Non-pigmented ciliary epithelial cell (primary cell): ENCODE measurements around the gene SUPT7L.
"Not testable (repeated sequence)": the region's sequence is repeated elsewhere in the genome, so short reads cannot be mapped to it uniquely, and the experiment has no call there.

ENCODE experiments used
- DNase-seq: peaks from one replicate; pipeline ENCODE4 v3.0.0-alpha.2; 2010; ENCODE audit warnings: low read depth

Gene SUPT7L

DNA sequence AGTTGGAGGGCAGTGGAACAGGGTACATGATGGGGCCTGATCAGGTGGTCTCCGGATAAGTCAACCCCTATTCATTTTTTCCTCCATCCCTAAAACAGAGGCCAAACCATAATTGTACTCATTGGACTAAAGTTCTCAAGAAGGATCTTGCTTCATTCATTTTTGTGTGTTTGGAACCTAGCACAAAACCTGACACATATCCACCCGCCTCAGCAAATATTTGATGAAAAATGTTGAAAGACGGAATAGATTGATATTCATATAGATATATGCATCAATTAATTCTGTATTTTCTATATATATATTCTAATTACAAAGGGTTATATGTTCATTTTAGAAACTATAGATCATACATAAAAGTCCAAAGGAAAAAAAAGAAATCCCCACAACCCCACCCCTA lies 22.2 kb upstream of the SUPT7L start:
- DNase-seq: no peak

DNA sequence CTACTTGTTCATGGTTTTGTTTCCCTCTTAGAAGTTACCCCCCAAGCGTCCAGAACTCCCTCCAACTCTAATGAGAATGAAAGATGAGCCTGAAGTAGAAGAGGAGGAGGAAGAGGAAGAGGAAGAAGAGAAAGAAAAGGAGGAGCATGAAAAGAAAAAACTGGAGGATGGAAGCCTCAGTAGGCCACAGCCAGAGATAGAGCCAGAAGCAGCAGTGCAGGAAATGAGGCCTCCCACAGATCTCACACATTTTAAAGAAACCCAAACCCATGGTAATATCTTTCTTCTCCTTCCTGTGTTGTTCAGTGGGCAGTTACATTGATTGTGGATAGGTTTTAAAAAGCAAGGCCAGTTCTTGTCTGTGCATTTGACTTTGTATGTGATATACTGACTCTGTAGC lies 21.6 kb upstream of the SUPT7L start:
- not testable (repeated sequence) for DNase-seq

- DNase-seq: peak; percentile 70
Measured at GRCh38 chr2:27683390-27684071, 20.1 kb upstream of the SUPT7L start.

DNA sequence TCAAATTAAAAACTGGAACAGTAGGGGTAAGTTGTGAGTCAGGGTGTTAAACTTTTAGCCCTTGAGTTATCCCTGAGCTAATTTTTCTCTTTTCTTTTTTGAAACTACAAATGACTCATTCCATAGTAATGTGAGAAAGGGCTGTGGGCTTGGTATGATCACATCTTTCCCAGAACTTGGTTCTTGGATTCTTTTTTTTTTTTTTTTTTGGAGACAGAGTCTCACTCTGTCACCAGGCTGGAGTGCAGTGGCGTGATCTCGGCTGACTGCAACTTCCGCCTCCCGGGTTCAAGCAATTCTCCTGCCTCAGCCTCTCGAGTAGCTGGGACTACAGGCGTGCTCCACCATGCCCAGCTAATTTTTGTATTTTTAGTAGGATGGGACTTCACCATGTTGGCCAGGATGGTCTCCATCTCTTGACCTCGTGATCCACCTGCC lies 18.9 kb upstream of the SUPT7L start:
- DNase-seq: peak; percentile 86

GRCh38 chr2:27681841-27682240 lies 18.4 kb upstream of the SUPT7L start:
- no peak for DNase-seq

DNA sequence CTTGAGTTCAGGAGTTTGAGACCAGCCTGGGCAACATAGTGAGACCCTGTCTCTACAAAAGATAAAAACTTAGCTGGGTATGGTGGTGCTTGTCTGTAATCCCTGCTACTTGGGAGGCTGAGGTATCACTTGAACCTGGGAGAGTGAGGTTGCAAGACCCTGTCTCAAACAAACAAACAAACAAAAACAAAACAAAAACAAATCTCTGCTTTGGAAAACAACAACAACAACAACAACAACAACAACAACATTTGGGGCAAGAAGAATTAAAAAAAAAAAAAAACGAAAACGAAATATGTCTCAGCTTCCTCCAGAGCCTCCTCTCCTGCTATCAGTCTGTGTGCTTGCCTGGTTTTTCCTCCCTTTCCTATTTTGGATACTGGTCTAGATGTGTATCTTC lies 17.2 kb upstream of the SUPT7L start:
- no peak for DNase-seq

- no peak for DNase-seq
Measured at GRCh38 chr2:27672723-27673486, 9.5 kb upstream of the SUPT7L start.

DNA sequence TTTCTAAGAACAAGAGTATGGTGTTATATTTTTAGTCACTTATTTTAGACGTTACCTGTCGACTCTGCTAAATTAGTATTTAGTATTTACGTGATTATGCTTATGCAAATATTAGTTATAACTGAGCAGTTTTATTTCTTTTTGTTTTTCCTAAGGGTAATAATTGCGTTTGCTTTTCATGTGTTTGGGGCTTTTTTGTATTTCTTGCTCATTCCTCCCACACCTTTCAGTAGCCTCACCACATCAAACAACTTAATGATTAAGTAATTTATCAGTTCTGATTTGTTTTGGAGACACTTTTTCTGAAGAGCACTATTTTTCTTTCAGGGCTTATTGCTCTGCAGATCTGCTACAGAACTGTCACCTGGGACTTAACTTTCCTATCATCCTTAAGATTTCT lies 7.8 kb upstream of the SUPT7L start:
- no peak for DNase-seq

GRCh38 chr2:27667446-27667845 lies 4.0 kb upstream of the SUPT7L start:
- DNase-seq: no peak

DNA sequence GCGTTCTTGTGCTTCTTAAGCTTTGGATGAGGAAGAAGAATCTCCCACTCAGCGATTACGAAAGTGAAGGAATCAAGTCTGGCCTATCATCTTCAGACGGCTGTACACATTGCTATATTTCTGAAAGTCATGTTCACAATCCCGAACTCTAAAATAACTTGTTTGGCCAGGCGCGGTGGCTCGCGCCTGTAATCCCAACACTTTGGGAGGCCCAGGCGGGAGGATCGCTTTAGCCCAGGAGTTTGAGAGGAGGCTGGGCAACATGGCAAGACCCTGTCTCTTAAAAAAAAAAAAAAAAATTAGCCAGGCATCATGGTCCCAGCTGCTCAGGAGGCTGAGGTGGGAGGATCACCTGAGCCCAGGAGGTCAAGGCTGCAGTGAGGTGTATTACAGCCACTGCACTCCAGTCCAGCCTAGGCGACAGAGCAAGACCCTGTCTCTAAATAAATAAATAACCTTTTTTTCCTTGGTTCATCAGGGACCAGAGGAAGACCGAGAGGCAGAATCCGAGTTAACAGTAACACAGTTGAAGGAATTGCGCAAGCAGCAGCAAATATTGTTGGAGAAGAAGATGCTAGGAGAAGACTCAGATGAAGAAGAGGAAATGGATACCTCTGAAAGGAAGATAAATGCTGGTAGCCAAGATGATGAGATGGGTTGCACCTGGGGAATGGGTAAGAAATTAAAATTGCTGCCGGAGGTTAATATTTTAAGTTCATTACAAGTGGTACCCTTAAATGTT lies 1.4 kb upstream of the SUPT7L start:
- no peak for DNase-seq

GRCh38 chr2:27664154-27664574 lies 750 bp upstream of the SUPT7L start:
- no peak for DNase-seq

DNA sequence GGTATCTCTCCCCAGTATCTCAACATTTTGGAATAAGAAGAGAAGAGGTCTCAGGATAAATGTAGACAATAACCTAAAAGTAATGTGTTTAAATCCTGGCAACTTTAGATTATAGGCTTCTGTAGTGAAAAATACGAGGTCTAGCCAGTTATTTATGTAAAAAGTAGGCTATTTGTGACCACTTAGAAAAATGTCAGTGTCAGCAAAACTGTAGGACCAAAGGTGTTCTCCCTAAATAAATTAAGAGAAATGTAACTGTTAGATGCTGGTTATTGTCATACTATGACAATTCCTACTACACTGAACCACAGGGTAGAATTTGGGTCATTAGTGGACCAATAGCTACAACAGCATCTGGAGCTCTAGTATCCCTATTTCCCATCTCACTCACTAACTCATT lies 2.0 kb downstream of the SUPT7L start:
- no peak for DNase-seq

DNA sequence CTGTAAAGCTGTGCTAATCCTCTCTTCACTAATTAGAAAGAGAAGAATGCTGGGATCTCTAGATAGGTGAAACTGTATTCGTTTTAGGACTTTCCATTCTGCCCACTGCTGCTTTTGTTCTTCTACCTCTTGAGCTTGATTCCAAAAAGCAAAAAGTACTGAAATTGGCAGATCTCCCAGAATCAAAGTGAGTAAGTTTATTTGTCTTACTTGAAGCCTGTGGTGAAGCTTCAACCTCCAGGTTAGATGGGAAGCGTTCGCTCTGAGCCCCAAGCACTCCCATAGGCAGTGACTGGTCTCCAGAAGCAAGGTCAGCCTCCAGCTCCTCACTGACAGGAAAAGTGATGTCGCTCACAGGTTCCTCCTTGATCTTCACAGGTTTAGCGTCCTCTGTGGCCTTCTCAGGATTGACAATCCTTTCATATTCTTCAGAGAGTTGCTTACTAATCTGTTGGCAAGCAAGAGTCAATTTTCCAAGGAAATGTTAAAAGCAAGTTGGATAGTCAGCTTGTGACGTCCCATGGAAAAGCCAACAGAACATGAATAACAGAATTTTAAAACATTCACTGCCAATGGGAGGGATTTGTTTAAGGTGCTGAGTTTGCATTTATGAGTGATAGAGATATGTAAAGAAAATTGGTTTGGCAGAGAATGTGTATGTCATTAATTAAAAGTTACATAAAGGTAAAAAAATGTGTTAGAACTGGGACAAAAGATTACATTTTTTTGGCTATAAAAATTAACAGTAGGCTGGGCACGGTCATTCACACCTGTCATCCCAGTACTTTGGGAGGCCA lies 8.1 kb downstream of the SUPT7L start:
- peak; percentile 67 for DNase-seq

- DNase-seq: no peak
Measured at GRCh38 chr2:27653397-27653796, 10.0 kb downstream of the SUPT7L start.

GRCh38 chr2:27652790-27653189 lies 10.6 kb downstream of the SUPT7L start:
- no peak for DNase-seq

DNA sequence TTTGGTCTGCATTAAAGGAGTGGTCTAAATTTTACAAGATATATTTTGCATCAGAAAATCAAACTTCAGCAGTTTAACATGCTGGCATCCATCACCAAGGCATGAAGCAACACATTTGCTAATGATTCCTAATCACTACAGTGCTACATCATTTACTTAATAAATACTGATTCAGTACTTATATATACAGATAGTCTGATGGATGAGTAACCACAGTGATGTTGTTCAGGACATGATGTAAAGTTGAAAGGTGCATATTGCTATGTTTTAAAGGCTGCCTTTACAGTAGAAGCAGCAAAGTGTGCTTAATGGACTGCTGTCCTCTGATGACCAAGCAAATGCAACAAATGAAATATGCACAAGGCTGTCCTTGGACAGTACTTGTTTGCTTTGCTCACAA lies 11.1 kb downstream of the SUPT7L start:
- no peak for DNase-seq

DNA sequence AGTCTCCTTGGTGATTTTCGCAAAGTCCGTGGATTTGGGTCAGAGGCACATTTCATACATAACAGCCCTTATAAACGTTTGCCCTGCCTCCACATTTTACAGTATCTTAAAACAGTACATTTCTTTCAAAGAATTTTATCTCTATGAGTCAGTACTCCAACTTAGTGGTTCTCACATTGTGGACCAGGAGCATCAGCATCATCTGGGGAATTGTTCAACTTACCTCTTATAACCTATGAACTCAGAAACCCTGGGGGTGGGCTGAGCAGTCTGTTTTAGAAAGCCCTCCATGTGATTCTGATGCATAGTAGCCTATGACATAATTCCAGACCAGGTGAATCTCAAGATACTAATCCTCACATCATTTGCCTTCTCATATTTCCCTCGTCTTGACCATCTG lies 12.4 kb downstream of the SUPT7L start:
- DNase-seq: no peak

DNA sequence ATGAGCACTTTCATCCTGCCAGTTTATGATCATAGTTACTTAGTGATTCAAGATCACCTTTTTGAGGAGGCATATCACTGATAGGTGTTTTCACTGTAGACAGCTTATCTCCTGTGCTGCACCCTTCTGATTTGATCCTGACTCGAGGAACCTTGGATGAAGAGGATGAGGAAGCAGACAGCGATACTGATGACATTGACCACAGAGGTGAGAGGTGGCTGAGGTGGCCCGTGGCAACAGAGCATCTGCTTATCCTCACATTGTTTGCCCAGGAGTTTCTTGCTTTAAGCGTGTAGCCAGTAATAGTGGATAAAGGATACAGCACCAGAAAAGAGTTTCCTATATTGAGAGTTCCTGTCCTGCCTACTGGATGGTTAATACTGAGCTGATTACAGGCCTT lies 15.7 kb downstream of the SUPT7L start:
- no peak for DNase-seq

GRCh38 chr2:27647289-27647688 lies 16.1 kb downstream of the SUPT7L start:
- DNase-seq: no peak

DNA sequence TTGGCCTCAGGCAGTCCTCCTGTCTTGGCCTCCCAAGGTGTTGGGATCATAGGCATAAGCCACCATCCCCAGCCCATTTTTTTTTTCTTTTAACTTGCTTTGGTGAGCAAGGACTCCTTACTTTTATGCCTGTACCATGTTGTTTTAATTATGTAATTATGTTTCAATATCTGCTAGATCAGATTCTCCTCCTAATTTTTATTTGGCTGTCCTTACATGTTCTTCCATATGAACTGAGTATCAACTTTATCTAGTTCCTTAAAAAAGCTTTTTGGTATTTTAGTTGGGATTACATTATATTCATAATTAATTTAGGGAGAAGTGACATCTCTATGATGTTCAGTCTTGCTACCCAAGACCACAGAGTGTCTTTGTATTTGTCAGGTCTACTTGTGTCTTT lies 18.2 kb downstream of the SUPT7L start:
- no peak for DNase-seq

DNA sequence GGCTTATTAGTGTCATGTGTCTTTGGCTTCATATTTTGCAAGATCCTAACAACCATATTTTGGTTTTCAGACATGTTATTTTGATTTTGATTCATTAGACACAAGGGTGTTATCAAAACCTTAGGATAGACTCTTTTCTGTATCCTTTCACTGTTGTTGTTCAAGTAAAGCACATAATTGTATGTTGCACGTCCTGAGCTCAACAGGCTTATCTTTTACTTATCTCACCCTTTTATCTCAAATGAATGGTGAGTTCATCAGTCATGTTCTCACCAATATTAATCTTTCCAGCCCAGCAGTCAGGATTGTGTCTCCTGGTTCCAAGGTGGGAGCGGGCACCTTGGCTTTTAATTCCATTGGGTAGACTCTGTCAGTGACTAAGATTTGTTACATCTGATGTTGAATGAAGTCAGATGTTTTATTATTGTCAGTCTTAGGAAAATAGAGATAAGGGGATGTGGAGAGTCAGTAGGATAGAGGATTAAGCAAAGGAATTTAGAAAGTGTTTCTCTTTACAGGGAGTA lies 22.6 kb downstream of the SUPT7L start:
- no peak for DNase-seq

GRCh38 chr2:27638709-27639108 lies 24.7 kb downstream of the SUPT7L start:
- peak; percentile 94 for DNase-seq
